NCI-H1930 (cell line): ENCODE results near the gene KRT6B.
"Not testable (repeated sequence)": the region's sequence is repeated elsewhere in the genome, so short reads cannot be mapped to it uniquely, and the experiment has no call there.

Experiments
- DNase-seq, 2 experiments: peaks; one replicate each; lab custom pipeline; 2025; lab: John Stamatoyannopoulos, UW

KRT6B gene

DNA sequence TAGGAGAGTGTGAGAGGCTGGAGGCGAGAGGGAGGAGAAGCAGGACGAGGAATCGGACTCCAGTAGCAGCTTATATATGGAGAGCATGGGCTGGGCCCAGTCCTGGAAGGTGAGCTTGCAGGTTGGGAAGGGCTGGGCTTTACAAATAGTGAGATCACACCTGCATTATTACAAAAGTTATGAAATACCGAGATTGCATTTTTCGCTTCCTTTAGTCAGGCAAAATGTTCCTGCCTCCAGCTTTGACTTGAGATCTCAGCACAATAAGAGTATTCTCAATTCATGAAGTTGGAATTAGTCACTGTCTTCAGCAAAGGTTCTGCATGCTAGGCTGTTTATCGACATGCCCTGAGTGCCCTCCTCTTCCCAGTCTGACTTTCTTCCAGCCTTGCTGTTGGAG is at the start of gene KRT6B:
Gene KRT6B (minus strand): TSS at position 46 of the 400 bp plus-strand sequence. CDS start 68 bp downstream, outside the sequence.
- DNase-seq, result no peak

DNA sequence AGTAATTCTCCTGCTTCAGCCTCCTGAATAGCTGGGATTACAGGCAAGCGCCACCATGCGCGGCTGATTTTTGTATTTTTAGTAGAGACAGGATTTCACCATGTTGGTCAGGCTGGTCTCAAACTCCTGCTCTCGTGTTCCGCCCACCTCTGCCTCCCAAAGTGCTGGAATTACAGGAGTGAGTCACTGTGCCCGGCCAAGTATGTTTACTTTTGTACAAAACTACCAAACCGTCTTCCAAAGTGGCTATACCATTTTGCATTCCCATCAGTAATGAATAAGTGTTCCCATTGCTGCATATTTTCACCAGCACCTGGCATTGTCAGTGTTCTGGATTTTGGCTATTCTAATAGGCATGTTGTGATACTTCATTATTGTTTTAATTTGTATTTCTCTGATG is 49.5 kb upstream of the KRT6B start:
- no peak for DNase-seq

DNA sequence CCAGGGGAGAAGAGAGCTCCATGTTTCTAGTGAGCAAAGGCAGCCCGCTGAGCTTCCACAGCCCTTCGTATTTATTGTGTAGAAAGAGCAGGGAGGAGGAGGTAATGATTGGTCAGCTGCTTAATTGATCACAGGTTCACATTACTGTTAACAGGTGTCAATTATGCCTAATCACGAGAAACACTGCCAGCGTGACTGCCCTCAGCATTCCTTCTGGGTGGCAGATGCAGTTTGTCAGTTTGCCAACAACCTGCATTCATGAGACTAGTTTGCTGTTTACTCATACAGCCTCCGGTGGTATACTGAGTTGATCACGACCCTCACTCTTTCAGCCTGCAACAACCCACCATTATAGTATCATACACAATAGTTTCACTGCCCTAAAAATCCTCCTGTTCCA is 48.6 kb upstream of the KRT6B start:
- not testable (repeated sequence) for DNase-seq

DNA sequence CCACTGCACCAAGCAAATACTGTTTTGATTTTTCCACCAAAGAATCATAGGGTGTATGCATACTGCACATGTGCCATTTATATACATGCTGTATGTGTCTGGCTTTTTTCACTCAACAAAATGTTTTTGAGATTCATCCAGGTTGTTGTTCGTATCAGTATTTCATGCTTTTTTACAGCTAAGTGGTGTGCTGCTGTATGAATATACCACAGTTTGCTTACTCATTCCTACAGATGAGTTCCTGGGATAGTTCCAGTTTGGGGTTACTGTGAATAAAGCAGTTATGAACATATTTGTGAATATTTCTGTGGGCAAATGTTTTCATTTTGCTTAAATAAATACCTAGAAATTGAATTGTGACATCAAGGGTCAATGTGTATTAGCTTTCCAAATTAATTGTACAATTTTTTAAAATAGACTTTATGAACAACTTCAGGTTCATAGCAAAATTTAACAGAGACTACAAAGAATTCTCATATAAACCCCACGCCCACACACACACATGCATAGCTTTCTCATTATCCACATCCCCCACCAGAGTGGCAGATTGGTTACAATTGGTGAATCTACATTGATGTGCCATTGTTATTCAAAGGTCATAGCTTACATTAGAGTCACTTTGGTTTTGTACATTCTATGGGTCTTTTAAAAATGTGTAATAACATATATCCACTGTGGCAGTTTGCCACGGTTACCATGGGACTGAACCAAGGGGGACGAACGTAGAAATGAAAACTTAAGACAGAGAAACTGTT is 48.0 kb upstream of the KRT6B start:
- no peak for DNase-seq

DNA sequence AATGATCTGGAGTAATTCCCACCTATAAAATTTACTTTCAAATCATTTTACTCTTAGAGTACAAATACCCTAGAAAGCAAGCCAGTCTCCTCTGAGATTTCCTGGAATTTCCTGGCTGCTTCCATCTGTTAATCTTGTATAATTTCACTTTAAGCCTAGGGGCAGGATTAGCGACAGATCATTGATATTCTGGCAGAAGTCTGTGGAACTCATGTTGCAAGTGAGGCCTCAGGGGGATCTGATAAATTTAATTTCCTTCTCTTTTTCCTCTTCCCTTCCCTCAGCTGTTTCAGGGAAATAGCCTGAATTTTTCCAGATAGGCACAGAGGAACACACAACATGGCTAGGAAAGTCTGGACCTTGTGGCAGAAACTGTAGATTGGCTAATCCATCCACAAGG is 47.0 kb upstream of the KRT6B start:
- DNase-seq, result no peak

DNA sequence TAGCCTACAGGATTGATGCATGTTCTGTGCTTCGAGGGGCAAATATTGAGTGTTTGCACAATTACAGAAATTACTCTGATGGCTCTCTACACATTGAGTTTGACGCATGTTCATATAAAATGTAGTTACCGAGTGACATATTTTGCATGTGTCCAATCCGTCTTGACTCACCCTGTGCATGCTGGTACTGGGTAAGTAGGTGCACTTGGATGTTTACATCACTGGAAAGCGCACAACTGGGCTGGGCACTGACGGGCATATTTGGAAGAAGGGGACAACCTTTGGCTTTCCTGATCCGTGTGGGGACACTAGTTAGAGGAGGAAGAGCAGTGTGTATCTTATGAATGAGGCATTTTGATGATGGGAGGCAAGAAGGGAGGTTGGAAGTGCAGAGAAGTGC is 46.0 kb upstream of the KRT6B start:
- DNase-seq, result no peak

DNA sequence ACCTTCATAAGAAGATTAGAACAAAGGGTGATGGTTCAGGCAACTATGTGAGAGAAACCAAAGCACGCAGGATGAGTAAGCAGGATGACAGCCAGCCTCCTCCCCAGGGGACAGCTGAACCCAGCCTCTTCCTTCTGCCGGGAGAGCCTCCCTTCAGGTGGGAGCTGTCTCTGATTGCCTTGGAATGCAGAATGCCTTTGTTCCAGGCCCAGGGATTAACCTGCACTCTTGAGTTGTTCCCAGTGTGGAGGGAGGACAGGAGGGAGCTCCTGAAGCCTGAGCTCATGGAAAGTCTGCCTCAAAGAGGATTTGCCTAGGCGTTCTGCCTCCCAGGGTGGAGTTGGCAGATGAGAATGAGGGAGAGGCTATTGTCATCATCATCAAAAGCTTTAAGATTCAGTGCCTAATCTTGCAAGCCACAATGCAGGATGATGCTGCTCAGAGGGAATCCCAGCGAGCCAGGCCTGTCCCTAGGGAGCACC is 44.7 kb upstream of the KRT6B start:
- DNase-seq, result no peak

DNA sequence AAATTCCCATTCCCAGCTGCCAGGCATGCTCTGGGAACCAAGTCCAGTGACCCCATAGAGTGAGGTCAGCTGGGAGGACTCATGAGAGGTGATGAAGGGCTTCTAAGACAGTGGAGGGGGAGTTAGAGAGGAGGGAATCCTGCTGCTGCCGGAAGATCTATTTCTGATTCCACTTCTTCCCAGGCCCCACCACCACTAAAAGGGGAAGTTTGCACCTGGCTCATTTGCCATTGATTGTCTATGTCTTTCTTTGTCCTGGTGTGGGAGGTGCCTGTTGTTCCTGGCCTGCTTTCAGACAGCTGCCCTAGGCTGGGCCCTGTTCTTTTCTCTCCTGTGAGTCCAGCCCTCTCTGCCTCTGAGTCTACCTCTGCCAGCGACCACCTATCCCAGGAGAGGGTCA is 44.1 kb upstream of the KRT6B start:
- DNase-seq, result no peak

DNA sequence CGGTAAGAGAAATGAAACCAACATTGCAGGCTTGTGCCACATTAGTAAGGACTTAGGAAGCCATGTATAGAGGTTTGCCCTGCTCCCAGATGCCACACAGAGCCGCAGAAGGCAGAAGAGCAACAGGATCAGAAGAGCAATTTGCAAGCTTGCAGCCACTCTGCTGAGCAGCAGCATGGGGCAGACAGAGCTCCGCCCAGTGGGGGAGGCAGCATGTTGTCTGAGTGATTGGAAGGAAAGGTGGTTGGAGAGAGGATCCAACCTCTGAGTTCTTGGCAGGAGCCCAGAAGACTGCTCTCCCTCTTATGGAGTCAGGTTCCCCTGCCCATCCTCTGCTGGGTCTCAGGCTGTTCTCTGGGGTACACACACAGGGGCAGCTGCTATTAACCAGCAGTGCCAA is 43.4 kb upstream of the KRT6B start:
- DNase-seq, result no peak

DNA sequence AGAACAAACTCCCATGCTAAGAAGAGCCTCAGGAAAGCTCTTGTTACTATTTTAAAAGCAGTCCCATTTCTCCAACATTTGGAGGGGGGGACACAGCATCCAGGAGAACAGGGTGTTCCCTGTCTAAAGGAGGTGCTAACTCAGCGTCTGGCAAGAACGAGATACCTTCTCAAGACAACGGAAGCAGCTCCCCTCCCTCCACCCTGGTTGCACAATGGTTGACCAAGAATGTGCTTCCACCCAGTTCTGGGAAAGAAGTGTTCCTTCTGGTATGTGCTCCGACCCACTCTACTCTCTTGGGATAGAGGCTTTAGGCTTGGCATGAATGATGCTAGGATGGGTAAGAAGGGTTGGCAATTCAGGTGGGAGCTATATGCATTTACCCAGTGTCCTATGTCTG is 42.6 kb upstream of the KRT6B start:
- DNase-seq, result no peak

DNA sequence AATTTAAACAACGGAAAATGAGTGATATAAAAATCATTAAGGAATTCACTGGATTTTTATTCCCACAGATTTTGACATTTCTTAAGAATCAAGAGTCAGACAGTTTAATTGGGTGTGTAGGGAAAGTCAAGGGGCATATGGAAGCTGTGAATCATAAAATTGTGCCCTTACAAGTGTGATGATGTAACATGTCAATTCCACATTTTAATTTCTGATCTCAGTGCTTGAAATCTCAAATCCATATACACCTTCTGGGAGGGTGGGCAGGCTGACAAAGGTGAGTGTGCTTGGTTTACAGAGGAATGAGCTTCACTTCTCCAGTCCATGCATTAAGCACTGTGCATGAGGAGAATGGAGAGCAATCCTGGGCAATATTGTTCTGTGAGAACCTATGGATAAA is 42.2 kb upstream of the KRT6B start:
- DNase-seq, result no peak

DNA sequence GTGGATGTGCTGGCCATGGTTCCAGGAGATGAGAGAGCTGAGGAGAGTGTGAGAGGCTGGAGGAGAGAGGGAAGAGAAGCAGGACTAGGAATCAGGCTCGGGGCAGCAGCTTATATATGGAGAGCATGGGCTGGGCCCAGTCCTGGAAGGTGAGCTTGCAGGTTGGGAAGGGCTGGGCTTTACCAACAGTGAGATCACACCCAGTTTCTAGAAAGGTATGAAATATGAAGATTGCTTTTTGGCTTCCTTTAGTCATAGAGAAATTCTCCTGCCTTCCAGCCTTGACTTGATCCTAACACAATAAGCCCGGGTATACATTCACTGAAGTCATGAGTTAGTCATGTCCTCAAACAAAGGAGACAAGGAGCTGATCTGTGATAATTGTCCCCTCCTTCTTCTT is 41.2 kb upstream of the KRT6B start, which contains the start of gene KRT6A:
Gene KRT6A (minus strand): TSS at position 86 of the 400 bp plus-strand sequence. CDS start 69 bp downstream, at position 17.
- DNase-seq, result no peak

DNA sequence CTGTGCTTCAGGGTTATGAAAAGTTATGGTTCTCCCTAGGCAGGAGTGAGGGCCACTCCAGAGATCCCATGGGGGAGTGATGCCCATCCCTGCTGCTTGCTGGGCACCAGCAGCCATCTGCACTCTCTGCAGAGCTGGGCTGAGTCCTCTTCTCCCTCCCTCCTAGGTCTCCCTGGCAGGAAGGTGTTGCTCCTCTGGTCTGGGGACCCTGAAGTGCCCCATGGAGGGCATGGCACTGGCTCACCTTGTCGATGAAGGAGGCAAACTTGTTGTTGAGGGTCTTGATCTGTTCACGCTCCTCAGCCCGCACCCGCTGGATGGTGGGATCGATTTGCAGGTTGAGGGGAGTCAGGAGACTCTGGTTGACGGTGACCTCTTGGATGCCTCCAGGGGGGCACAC is 40.5 kb upstream of the KRT6B start:
- not testable (repeated sequence) for DNase-seq

DNA sequence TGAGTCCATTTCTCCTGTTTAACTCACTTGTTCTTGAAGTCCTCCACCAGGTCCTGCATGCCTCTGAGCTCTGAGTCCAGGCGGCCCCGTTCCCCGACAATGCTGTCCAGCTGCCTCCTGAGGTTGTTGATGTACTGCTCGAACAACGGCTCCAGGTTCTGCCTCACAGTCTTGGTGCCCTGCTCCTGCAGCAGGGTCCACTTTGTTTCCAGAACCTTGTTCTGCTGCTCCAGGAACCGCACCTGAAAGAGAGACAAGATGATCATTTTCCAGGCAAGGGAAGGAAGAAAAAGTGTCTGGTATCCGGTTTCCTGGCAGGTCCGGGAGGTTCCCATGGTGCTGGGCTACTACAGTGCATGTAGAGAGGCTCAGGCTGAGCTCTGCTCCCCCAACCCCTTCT is 39.5 kb upstream of the KRT6B start:
- not testable (repeated sequence) for DNase-seq

DNA sequence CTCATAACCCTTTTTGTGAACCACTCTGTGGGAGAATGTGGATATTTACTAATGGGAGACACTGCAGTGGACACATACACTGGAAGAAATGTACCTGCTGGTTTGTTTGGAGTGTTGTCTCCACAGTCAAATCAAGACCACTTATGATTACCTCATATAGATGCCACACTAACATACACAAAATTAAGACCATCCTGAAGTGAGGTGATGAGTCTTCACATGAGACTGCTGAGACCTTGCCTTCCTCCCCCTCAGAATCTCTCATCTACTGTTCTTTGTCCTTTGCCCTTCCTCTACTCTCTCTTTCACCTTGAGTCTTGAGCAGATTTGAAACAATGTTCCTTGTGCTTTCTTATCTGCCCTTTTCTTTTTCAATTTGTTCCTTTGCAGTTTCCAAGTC is 36.8 kb upstream of the KRT6B start:
- no peak for DNase-seq

DNA sequence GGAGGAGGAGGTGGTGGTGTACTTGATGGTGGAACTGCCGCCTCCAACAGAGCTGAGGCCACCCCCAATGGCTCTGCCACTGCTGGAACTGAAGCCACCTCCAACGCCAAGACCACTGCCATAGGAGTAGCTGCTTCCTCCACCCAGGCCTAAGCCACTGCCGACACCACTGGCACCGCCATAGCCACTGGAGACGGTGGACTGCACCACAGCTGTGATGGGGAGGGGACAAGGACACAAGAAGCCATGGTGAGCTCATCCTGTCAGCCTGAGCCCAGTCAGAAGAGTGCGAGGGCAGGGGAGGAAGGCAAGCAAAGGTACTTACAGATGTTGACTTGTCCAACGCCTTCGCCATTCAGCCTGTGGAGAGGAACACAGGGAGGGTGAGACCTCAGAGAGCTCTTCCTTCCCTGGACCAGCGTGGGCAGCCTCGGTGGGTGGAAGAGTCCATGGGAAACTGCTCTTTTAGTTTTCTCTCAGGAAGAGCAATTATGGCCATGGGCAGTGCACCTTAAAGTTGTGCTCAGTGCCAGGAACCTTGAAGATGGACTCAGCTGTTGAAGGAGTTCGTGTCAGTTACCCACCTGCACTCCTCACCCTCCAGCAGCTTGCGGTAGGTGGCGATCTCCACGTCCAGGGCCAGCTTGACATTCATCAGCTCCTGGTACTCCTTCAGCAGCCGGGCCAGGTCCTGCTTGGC is 35.9 kb upstream of the KRT6B start:
- not testable (repeated sequence) for DNase-seq

DNA sequence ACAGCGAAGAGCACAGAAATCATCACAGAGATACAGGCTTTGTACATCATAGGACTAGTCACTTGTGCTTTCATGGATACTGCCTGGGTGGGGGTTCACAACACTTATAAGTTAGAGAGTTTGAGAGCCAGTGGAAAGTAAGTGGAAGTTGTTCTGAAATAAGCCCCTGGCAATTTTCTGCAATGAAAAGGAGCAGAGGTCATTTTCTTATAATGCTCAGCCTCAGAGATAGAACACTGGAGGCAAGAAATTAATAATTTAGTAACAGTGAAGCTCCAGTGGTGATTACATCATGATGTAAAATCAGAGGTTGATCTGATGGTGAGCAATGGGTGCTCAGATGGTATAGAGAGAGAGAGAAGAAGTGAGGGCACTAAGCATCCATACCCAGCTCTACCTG is 35.3 kb upstream of the KRT6B start:
- DNase-seq, result no peak

DNA sequence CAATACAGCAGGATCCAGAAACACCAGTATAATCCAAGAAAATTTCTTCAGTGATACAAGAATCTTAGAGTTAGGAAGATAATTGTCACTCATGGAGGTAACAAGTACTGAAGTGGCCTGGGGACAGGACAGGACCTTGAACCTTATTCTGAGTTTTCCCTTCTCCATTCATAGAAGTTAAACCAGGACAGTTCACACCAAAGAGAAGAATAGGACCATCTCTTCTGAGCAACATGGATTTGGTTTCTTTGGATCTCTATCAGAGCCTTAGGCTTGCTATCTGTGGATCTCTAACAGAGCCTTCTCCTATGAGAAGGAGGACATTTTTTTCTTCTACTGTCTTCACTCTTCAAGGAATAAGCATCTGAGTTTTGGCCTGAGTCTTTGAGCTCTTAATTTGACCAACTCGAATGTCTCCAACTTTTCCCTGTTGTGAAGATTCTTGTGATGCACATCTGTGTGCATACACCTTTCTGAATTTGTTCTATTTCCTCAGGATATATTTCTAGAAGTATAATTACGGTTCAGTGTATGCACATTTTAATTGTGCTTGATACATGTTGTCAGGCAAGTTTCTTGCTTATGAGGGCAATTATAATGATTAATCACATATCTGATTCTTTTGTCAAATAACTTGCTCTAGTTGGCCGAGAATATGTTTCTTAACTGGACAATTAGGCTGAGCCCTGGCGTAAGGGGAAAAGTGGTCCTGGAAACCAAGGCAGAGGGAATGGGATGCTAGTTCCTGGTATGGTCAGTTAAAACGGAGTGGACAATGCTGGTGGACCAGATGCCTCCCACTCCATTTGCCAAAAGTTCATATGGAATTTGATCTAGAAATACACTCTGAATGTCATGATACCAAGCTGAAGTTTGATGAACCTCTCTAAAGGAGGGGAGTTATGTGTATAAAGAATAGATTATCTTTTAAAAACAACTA is 34.5 kb upstream of the KRT6B start:
- DNase-seq, result no peak

DNA sequence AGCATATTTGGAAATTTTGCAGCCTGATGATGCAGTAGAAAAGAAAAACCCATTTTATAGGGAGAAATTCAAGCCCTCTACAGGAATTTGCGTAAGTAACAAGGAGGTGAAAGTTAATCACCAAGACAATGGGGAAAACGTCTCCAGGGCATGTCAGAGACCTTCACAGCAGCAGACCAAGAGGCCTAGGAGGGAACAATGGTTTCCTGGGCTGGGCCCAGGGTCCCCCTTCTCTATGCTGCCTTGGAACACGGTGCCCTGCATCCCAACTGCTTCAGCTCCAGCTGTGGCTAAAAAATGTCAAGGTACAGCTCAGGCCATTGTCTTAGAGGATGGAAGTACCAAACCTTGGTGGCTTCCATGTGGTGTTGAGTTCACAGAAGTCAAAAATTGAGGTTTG is 28.1 kb upstream of the KRT6B start:
- no peak for DNase-seq

DNA sequence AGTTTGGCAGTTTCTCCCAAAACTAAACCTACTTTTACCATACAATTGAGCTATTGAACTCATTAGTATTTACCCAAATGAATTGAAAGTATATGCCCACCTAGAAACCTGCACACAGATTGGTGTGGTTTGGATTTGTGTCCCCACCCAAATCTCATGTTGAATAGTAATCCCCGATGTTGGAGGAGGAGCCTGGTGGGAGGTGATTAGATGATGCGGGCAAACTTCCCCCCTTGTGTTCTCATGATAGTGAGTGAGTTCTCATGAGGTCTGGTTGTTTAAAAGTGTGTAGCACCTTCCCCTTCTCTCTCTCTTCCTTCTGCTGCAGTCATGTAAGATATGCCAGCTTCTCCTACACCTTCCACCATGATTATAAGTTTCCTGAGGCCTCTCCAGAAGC is 25.7 kb upstream of the KRT6B start:
- no peak for DNase-seq

DNA sequence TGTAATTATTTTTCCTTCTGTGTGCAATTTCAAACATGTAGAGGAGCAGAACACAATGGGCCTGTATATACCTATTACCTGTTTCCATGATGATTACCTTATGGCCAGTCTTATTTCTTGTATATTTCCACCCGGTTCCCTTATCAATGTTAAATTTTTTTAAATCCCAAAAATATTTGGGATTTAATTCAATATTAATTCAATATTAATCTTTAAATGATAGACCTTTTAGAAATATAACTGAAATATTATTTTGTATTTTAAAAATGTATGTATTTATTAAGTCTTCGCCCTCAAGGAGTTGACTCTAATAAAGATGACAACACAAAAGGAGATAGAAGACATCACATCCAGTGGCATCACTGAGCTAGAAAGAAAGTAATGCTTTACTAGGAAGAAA is 22.3 kb upstream of the KRT6B start:
- no peak for DNase-seq

DNA sequence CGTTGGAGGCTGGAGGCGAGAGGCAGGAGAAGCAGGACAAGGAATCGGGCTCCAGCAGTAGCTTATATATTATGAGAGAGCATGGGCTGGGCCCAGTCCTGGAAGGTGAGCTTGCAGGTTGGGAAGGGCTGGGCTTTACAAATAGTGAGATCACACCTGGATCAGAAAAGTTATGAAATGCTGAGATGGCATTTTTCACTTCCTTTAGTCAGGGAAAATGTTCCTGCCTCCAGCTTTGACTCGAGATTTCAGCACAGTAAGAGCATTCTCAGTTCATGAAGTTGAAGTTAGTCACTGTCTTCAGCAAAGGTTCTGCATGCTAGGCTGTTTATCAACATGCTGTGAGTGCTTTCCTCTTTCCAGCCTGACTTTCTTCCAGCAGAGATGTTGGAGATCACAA is 21.8 kb upstream of the KRT6B start, which contains the start of gene KRT6C:
Gene KRT6C (minus strand): TSS at position 38 of the 400 bp plus-strand sequence. CDS start 68 bp downstream, outside the sequence.
- no peak for DNase-seq
